OCI-LY1 (cell line): ENCODE data around the gene MTHFD1L.

Experiments
- EZH2 ChIP-seq: fragments of 200-600 bp; sonication (generic), shearing (Covaris generic); IDR thresholded peaks from 2 replicates; pipeline ENCODE4 v1.8.0; 2017; ENCODE audit warnings: borderline replicate concordance, mixed run types, mild to moderate bottlenecking, antibody characterized with exemption, low read length, moderate library complexity, mixed read lengths
- TF ChIP-seq, protein P1 (sequence below): fragments of 200-600 bp; sonication (generic), shearing (Covaris generic); IDR thresholded peaks from 2 replicates; pipeline ENCODE4 v1.5.1; 2017; ENCODE audit warnings: mild to moderate bottlenecking, antibody characterized with exemption, low read length, moderate library complexity, mixed read lengths

DNA sequence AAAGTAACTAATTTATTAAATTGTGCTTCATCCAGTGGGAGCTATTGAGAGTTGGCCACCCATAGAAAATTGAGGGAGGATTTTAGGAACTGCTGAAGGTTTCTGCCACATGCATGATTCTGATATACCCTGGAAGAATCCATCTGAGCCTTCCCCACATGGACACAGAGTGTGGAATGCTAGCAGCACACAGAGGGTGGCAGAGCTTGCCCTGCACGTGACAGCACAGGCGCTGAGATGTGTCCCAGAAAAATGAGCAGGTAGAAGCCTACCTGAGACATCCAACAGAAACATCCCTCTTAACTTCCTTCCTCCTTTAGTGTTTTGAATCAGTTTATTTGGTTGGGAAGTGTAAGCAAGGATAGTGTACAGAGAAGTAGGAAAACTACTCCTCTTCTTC, 96.9 kb downstream of the MTHFD1L start:
- TF ChIP-seq, protein P1, sequence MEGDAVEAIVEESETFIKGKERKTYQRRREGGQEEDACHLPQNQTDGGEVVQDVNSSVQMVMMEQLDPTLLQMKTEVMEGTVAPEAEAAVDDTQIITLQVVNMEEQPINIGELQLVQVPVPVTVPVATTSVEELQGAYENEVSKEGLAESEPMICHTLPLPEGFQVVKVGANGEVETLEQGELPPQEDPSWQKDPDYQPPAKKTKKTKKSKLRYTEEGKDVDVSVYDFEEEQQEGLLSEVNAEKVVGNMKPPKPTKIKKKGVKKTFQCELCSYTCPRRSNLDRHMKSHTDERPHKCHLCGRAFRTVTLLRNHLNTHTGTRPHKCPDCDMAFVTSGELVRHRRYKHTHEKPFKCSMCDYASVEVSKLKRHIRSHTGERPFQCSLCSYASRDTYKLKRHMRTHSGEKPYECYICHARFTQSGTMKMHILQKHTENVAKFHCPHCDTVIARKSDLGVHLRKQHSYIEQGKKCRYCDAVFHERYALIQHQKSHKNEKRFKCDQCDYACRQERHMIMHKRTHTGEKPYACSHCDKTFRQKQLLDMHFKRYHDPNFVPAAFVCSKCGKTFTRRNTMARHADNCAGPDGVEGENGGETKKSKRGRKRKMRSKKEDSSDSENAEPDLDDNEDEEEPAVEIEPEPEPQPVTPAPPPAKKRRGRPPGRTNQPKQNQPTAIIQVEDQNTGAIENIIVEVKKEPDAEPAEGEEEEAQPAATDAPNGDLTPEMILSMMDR: no peak
- no peak for TF ChIP-seq EZH2
